Stimulated activated memory B cell treated with anti-CD40 and anti-IgM and Interleukin-4, amounts not matched to agents 10 μg/mL and 1 μg/mL and 100 μg/mL, for 72 hours (primary cell): ENCODE data around the gene THADA.
"Not testable (repeated sequence)": the region's sequence is repeated elsewhere in the genome, so short reads cannot be mapped to it uniquely, and the experiment has no call there.

ENCODE experiments used
- ATAC-seq: fragments of 150-1000 bp; cut with Tn5 transposase; 2 replicates; pipeline ENCODE4 v1.10.0; 2021
- H3K27ac Mint-ChIP-seq: one replicate; pipeline ENCODE4 v1.8.0; 2022; ENCODE audit warnings: mild to moderate bottlenecking, mixed read lengths
- H3K27me3 Mint-ChIP-seq: one replicate; pipeline ENCODE4 v1.8.0; 2022; ENCODE audit warnings: mixed read lengths
- H3K36me3 Mint-ChIP-seq: one replicate; pipeline ENCODE4 v1.8.0; 2022; ENCODE audit warnings: mixed read lengths
- H3K4me1 Mint-ChIP-seq: one replicate; pipeline ENCODE4 v1.8.0; 2022; ENCODE audit warnings: mixed read lengths
- H3K4me3 Mint-ChIP-seq: one replicate; pipeline ENCODE4 v1.8.0; 2022; ENCODE audit warnings: mild to moderate bottlenecking, moderate library complexity, mixed read lengths
- H3K9me3 Mint-ChIP-seq: one replicate; pipeline ENCODE4 v1.8.0; 2022; ENCODE audit warnings: mixed read lengths

Gene THADA

DNA sequence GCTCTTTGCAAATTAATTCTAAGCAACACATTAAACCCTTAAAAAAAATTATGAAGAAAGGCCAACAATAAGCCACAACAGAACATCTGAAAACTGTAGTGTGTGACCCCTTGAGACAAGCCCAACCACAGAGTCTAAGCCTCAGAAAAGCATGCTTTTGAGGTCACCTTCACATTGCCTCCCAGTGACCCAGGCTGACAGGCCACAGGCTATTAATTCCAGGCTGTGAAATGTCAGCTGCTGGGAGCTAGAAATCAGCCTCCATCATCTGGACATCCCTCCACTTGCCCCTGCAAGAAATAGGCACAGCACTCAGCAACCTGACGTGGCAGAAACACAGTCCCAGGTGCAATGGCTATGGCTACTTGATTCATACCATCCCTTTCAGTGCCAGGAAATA is 190.0 kb downstream of the THADA start:
- Mint-ChIP-seq H3K36me3 (no peaks in the 10 kb centered on the region), H3K27me3 (no peaks in the 10 kb centered on the region), H3K9me3 (no peaks in the 10 kb centered on the region), H3K4me3 (no peak overlapping the region), H3K4me1 (peaks cover 48% of the 10 kb centered on the region), H3K27ac (no peak overlapping the region)
- ATAC-seq, result no peak

DNA sequence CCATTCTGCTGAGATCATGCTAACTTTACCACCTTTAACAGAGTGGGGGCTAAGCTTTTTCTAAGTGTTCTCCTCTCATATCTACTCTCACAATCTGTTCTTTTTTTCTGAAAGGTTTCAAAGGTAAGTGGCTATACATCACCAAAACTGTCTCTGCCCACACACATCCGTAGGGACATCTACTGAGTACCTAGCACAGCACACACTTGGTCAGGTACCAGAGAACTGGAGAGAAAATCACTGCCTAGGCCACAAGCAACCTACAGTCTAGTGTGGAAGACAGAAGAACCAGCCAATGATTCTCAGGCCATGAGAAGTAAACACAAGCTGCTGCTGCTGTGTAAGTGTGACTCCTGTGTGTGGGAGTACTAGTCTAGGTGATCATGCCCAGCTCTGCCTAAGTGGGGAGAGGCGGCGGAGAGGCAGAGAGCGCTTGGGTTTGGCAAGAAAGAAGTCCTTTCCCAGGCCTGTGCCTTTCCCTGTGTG is 193.3 kb downstream of the THADA start:
- no peaks in the 10 kb centered on the region for H3K9me3 Mint-ChIP-seq
- peaks cover 35% of the 10 kb centered on the region for H3K4me1 Mint-ChIP-seq

DNA sequence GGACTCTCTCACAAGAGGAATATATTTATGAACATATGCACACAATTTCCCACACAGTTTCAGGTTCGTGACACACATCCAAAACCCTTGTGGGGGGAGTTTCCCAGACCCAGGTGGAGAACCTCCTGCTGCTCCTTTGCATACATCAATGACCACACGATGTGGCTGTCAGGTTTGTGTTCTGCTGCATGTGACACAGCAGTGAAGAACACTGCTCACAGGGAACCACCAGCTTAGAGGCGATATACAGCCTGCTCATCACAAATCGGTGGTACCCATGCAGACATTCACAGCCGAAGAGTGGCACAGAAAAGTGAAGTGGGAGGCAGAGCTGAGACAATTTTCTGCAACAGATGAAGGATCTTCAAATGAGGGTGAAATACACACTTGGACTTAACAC is 193.8 kb downstream of the THADA start:
- Mint-ChIP-seq H3K27me3 (no peaks in the 10 kb centered on the region), H3K36me3 (peaks cover 26% of the 10 kb centered on the region), H3K27ac (peak overlapping the region; percentile 78), H3K4me3 (peak overlapping the region; percentile 38), H3K9me3 (no peaks in the 10 kb centered on the region), H3K4me1 (peaks cover 35% of the 10 kb centered on the region)
- peak; percentile 98 for ATAC-seq

More for the DNA sequence above, 193.3 kb downstream of the THADA start:
- H3K36me3 Mint-ChIP-seq, result peaks cover 21% of the 10 kb centered on the region
- H3K27me3 Mint-ChIP-seq, result no peaks in the 10 kb centered on the region
- no peak overlapping the region for H3K4me3 Mint-ChIP-seq
- ATAC-seq, result peak; percentile 69
- H3K27ac Mint-ChIP-seq, result peak overlapping the region; percentile 78

DNA sequence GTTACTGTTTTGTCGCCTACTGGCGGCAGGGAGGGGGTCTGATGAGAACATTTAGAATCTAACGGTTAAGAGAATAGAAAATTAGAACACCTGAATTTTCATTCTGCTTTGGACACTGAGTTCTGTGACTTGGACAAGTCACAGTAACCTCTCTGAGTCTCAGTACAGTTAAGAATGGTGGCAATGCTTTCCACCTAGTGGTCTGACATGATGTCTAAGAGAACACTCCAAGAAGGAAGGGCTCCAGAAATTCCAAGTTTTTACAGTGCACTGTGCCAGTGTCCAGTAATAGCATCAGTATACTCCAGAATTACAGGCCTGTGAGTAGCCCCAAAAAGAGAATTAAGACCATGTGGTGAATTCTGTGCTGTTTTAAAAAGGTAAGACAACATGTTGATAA is 195.3 kb downstream of the THADA start:
- Mint-ChIP-seq H3K4me1 (peaks cover 35% of the 10 kb centered on the region), H3K9me3 (no peaks in the 10 kb centered on the region), H3K27ac (no peak overlapping the region), H3K27me3 (no peaks in the 10 kb centered on the region), H3K4me3 (no peak overlapping the region), H3K36me3 (peaks cover 40% of the 10 kb centered on the region)
- ATAC-seq, result no peak

DNA sequence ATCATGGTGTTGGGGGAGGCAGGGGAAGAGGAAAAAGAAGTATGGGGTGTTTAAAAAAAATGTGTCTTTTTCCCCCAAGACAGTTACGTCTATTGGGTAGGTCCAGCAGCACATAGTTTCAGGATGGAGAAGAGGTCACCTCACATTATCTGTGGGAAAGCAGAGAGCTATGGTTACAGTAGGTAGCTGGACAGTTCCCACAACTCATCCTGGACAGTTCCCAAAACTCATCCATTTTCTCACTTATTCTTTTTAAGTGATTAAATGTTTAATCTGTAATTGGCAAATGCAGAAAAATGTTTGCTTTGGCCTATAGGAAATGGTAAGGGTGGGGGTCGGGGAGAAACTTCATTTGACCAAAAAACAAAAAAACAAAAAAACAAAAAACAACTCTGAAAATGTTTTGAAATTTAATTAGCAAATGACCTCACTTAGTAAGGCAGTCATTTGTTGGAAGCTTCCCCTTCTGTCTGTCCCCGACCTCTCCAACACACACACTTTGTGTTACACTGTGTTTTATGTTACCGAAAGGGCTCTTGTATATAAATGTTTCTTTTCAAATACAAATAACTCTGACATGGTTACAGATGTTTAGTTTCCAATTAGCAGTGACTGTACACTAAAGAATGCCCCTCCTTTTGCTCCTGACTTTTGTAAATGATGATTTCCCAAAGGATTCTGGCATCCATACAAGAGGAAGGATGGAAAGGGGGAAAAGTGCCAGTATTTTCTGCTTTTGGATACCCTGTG is 196.1 kb downstream of the THADA start:
- H3K9me3 Mint-ChIP-seq, result no peaks in the 10 kb centered on the region
- peaks cover 34% of the 10 kb centered on the region for H3K4me1 Mint-ChIP-seq
- H3K36me3 Mint-ChIP-seq, result peaks cover 47% of the 10 kb centered on the region
- no peak for ATAC-seq
- H3K27ac Mint-ChIP-seq, result no peak overlapping the region
- H3K4me3 Mint-ChIP-seq, result no peak overlapping the region
- no peaks in the 10 kb centered on the region for H3K27me3 Mint-ChIP-seq

DNA sequence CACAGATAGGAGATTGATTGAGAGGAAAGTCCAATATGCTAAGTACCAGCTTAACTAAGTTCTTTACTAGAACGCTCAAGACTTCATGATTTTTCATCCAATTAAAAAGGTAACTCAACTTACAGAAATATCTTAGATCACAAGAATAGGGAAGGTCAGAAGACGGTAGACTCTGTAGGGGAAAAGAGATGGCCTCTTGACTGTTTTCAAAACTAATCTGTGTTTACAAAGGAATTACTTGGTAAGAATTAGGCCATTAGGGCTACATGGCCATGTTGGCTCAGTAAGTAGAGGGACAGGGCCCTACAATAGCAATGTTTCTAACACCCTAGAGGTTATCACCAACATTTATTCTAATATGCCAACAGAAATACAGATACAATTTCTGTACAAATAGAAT is 196.7 kb downstream of the THADA start:
- H3K4me1 Mint-ChIP-seq, result peaks cover 28% of the 10 kb centered on the region
- no peaks in the 10 kb centered on the region for H3K27me3 Mint-ChIP-seq
- ATAC-seq, result no peak
- H3K36me3 Mint-ChIP-seq, result peaks cover 49% of the 10 kb centered on the region
- H3K4me3 Mint-ChIP-seq, result no peak overlapping the region
- H3K9me3 Mint-ChIP-seq, result no peaks in the 10 kb centered on the region
- H3K27ac Mint-ChIP-seq, result no peak overlapping the region

DNA sequence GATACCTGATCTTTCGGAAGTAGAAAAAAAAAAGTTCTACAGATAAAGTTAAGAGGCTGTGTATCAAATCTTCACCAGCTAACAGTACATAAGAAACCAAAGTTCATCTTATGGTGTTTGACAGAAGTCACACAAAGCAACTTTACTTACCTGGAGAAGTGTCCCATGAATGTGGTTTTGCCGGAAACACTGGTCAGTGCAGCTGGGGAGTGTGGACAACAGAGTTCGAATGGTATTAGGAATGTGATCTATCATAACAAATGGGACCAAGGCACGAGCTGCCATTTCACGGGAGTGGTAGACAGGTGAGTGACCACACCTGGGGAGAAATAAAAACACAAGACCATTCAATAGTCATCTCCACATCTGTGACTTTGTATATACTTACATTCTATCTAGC is 198.0 kb downstream of the THADA start:
- Mint-ChIP-seq H3K4me3 (no peak overlapping the region), H3K4me1 (peaks cover 17% of the 10 kb centered on the region), H3K27me3 (no peaks in the 10 kb centered on the region), H3K36me3 (peaks cover 62% of the 10 kb centered on the region), H3K9me3 (no peaks in the 10 kb centered on the region), H3K27ac (no peak overlapping the region)
- no peak for ATAC-seq

DNA sequence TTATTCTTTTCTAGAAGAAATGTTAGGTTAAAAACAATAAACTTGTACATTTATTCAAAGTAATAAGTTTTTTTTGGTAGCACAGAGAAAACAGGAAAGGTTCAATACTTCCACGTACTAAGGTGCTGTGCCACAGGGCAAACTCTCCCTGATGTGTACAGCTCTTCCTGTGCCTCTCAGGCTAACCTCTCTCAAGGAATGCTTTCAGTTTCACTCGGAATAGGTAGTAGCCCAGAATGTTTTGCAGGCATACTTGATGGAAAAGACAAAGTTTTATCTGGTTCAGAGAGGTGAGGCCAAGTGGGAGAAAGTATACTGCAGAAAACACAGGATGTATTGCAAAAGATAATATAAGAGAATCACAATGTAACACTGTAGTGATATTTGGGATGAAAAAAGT is 198.4 kb downstream of the THADA start:
- Mint-ChIP-seq H3K36me3 (peaks cover 66% of the 10 kb centered on the region), H3K4me3 (no peak overlapping the region), H3K9me3 (no peaks in the 10 kb centered on the region), H3K4me1 (peaks cover 13% of the 10 kb centered on the region), H3K27me3 (no peaks in the 10 kb centered on the region), H3K27ac (no peak overlapping the region)
- no peak for ATAC-seq

DNA sequence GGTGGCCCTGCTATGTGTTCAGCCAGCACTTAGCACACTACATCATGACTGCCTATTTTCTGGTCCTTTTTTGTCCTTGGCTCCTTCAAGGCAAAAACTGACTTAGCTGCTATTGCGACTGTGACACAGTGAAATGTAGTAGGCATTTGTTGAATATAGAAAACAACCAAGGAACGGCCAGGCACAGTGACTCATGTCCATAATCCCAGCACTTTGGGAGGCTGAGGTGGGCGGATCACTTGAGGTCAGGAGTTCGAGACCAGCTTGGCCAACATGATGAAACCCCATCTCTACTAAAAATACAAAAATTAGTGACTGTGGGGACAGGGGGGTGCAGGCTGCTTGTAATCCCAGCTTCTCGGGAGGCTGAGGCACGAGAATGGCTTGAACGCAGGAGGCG is 199.5 kb downstream of the THADA start:
- H3K36me3 Mint-ChIP-seq, result peaks cover 69% of the 10 kb centered on the region
- not testable (repeated sequence) for H3K27me3 Mint-ChIP-seq, H3K27ac Mint-ChIP-seq, H3K4me1 Mint-ChIP-seq, ATAC-seq, H3K4me3 Mint-ChIP-seq, H3K9me3 Mint-ChIP-seq

DNA sequence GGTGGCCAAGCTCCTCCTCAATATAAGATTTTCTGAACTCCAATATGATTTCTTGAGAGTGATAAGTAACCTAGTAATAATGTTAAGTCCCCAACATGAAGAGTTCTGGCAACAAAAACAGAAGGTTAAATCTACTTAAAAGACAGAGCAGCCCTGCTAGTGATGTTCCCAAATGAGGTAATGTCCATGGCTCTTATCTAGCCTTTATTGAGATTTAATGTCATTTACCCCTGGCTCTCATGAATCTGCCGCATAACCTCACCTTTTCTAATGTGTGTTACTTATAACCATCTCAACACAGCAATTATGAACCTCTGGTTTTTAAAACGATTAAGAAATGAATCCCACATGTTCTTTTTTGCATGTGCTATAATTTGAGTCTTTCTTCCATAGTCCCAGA is 201.9 kb downstream of the THADA start:
- Mint-ChIP-seq H3K9me3 (no peaks in the 10 kb centered on the region), H3K36me3 (peaks cover 81% of the 10 kb centered on the region), H3K27me3 (no peaks in the 10 kb centered on the region), H3K27ac (no peak overlapping the region), H3K4me3 (no peak overlapping the region), H3K4me1 (peaks cover 21% of the 10 kb centered on the region)
- no peak for ATAC-seq

DNA sequence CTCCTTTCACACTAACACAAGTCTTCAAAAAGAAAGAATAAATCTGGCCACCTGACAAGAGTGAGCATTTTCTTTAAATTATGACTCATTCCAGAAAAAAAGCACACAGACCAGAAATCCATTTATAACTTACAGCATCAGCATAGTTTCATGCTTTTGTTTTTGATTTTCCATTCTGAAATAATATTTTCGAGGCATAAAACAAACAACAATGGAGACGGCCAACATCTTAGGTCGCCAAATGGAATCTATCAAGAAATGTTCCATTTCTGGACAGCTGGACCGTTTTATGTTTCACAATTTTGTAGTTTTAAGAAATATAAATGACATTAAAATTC is 204.0 kb downstream of the THADA start:
- no peaks in the 10 kb centered on the region for H3K27me3 Mint-ChIP-seq
- ATAC-seq, result no peak
- no peaks in the 10 kb centered on the region for H3K9me3 Mint-ChIP-seq
- no peak overlapping the region for H3K27ac Mint-ChIP-seq
- peaks cover 31% of the 10 kb centered on the region for H3K4me1 Mint-ChIP-seq
- peaks cover 60% of the 10 kb centered on the region for H3K36me3 Mint-ChIP-seq
- H3K4me3 Mint-ChIP-seq, result no peak overlapping the region

DNA sequence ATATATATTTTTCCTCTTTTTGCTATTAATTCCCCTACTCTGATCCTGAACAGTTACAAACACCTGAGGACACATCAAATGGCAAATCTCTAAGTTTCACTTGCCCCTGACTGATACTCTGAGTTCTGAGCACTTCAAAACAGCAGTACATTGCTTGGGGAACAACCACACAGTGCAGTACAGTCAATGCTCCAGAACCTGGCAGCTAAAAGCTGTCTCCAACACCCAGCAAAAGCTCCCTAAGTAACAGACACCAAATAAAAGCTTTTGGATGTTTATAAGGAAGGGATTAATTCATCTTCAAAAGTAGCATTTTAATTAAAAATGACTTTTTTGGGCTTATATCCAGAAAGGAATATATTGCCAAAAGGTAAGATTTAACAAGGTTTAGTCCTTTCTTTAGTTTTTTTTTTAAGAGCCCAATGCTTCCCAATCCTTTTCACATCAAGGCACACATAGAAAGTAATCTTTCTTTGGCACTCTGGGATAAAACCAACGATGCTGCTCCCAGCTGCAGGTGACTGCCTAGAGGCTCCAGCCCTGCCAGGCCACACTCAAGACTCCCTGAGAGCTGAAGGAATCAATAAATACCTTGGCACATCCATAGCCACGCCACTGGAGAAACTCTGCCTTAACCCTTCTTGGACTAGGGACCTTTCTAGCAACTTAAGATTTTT is 204.5 kb downstream of the THADA start:
- ATAC-seq, result no peak
- no peak overlapping the region for H3K27ac Mint-ChIP-seq
- no peaks in the 10 kb centered on the region for H3K9me3 Mint-ChIP-seq
- H3K36me3 Mint-ChIP-seq, result peaks cover 56% of the 10 kb centered on the region
- H3K27me3 Mint-ChIP-seq, result no peaks in the 10 kb centered on the region
- H3K4me3 Mint-ChIP-seq, result no peak overlapping the region
- H3K4me1 Mint-ChIP-seq, result peaks cover 34% of the 10 kb centered on the region

DNA sequence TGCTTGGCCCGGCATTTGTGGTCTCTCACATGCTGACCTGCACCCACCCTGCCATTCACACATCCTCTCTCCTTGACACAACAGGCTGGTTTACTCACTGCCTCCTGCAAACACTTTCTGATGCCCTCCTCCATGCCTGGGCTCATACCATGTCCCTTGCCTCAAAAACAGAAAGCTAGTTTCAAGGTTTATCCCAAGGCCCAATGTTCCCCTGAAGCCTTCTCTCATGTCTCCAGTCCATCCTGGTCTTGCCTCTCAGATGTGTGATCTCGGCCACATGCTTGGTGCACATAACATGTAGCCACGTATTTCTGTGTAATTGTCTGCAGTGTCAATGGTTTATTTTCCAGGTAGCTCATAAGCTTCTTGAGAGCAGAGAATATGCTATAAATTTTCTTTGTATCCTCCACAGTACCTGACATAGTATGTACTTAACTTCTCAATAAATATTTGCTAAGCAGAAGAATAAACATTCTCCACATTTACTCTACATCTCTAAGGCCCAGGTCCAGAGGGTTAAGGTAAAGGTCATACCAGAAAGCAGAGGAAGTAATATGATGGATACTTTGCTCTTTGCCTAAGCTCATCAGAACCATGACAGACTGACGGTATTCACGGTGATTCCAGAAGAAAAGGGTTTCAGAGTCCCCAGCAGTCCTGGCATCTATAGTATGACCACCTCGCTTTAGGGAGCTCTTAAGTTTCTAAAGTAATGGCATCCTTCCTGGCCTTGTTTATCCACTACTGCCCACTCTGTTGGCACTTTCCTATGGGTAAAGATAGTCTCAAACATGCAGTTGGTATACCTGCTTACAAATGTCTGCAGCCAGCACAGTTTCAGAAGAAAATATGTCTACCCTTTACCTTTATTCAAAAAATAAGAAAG is 206.0 kb downstream of the THADA start:
- Mint-ChIP-seq H3K4me3 (no peak overlapping the region), H3K4me1 (peaks cover 34% of the 10 kb centered on the region), H3K27ac (no peak overlapping the region), H3K27me3 (no peaks in the 10 kb centered on the region), H3K36me3 (peaks cover 42% of the 10 kb centered on the region), H3K9me3 (no peaks in the 10 kb centered on the region)
- ATAC-seq, result no peak

DNA sequence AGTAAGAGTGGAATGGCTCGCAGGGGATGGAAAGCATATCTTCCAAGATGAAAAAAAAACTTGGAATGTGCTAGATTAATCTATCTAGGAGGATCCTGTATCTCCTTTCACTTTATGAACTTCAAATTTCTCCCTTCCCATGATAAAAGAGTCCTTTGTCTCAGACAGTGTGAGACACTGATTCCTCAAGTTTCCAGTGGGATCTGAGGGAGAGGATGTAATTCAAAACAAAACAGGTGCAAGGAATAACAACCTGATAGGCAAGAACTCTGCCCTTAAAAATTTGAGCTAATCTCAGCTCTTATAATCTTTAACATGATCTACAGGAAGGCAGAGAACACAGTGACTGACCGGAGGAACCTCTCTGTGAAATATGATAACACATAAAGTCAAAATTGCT is 207.5 kb downstream of the THADA start:
- Mint-ChIP-seq H3K27ac (no peak overlapping the region), H3K27me3 (no peaks in the 10 kb centered on the region), H3K4me1 (peaks cover 40% of the 10 kb centered on the region), H3K36me3 (peaks cover 31% of the 10 kb centered on the region), H3K4me3 (no peak overlapping the region), H3K9me3 (no peaks in the 10 kb centered on the region)
- ATAC-seq, result no peak
